Measurements from ENCODE around the gene ACCS.

- no peak for TF ChIP-seq CTCF (IDR thresholded peaks at IDR 0.05)
- no peak for TF ChIP-seq EP300 (IDR thresholded peaks at IDR 0.05)
- no peak for TF ChIP-seq POLR2A (IDR thresholded peaks at IDR 0.05)
Observed at GRCh38 chr11:44080951-44081350, 14.9 kb downstream of the ACCS start.

Data from tibial nerve (tissue), 4 donors.